HEK293T (cell line): ENCODE measurements around the gene HMBS.

Source experiments
- CTCF ChIA-PET: fragments of 350-600 bp; formaldehyde crosslinking; extraction: SDS; loops from one replicate; lab custom pipeline; 2021; ENCODE audit warnings: antibody characterized with exemption, inconsistent platforms; lab: Yijun Ruan, JAX
- POLR2A ChIA-PET: fragments of 350-600 bp; formaldehyde crosslinking; extraction: SDS; loops from one replicate; lab custom pipeline; 2020; ENCODE audit warnings: antibody characterized with exemption, inconsistent platforms; lab: Yijun Ruan, JAX
- DNase-seq: peaks from one replicate; pipeline ENCODE4 v3.0.0; 2012; ENCODE audit warnings: mixed read lengths; ENCODE audit errors: extremely low spot score
- ARNT ChIP-seq: fragments of 450-650 bp; IDR thresholded peaks from 2 replicates; pipeline ENCODE4 v1.6.1; 2017; ENCODE audit warnings: mild to moderate bottlenecking
- BHLHE40 ChIP-seq: fragments of 450-650 bp; IDR thresholded peaks from 2 replicates; pipeline ENCODE4 v1.6.1; 2016; ENCODE audit warnings: mild to moderate bottlenecking, moderate library complexity, borderline replicate concordance
- CTBP1 ChIP-seq: fragments of 450-650 bp; IDR thresholded peaks from 2 replicates; pipeline ENCODE4 v1.6.1; 2016; ENCODE audit warnings: borderline replicate concordance
- ELF4 ChIP-seq: fragments of 450-650 bp; IDR thresholded peaks from 2 replicates; pipeline ENCODE4 v1.6.1; 2017; ENCODE audit warnings: antibody characterized with exemption
- FOXA1 ChIP-seq: fragments of 450-650 bp; IDR thresholded peaks from 2 replicates; pipeline ENCODE4 v1.6.1; 2016; ENCODE audit warnings: mild to moderate bottlenecking
- FOXK2 ChIP-seq: fragments of 450-650 bp; IDR thresholded peaks from 2 replicates; pipeline ENCODE4 v1.6.1; 2016; ENCODE audit warnings: mild to moderate bottlenecking
- FOXM1 ChIP-seq: fragments of 450-650 bp; IDR thresholded peaks from 2 replicates; pipeline ENCODE4 v1.6.1; 2017; ENCODE audit warnings: mild to moderate bottlenecking, borderline replicate concordance
- HDGF ChIP-seq: fragments of 450-650 bp; IDR thresholded peaks from 2 replicates; pipeline ENCODE4 v1.6.1; 2017; ENCODE audit warnings: antibody characterized with exemption, borderline replicate concordance
- L3MBTL2 ChIP-seq: fragments of 450-650 bp; conservative IDR thresholded peaks from 2 replicates; pipeline ENCODE4 v1.6.1; 2016; ENCODE audit warnings: mild to moderate bottlenecking
- LEF1 ChIP-seq: fragments of 450-650 bp; IDR thresholded peaks from 2 replicates; pipeline ENCODE4 v1.6.1; 2017; ENCODE audit warnings: mild to moderate bottlenecking, borderline replicate concordance
- NFRKB ChIP-seq: fragments of 450-650 bp; IDR thresholded peaks from 2 replicates; pipeline ENCODE4 v1.6.1; 2016; ENCODE audit warnings: mild to moderate bottlenecking, moderate library complexity
- SP1 ChIP-seq: fragments of 450-650 bp; IDR thresholded peaks from 2 replicates; pipeline ENCODE4 v1.6.1; 2017
- SUZ12 ChIP-seq: fragments of 450-650 bp; IDR thresholded peaks from 2 replicates; pipeline ENCODE4 v1.6.1; 2016; ENCODE audit warnings: mild to moderate bottlenecking
- TARDBP ChIP-seq: fragments of 450-650 bp; IDR thresholded peaks from 2 replicates; pipeline ENCODE4 v1.6.1; 2016
- ZNF384 ChIP-seq: fragments of 450-650 bp; IDR thresholded peaks from 2 replicates; pipeline ENCODE4 v1.6.1; 2016
- TF ChIP-seq, protein P1 (sequence below): fragments of 450-650 bp; IDR thresholded peaks from 2 replicates; pipeline ENCODE4 v1.6.1; 2016

HMBS gene

DNA sequence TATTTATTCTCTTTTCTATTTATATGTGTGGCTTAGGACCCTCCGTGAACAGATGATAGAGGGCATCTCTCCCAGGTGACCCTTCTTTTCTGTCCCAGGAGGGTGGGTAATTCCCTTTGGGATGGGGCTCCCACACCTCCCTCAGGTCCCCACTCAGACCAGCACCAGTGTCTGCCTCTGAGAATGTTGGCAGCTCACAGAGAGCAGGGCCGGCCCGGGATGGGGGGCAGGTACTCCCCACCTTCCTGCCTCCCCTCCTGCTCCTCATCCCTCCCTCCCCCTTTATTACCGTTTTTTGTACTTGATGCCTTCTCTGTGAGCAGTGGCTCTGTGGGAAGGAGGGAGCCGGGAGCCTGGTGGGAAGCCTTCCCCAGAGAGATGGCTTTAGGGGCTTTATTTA is 31.9 kb downstream of the HMBS start:
- no peak for DNase-seq
- POLR2A ChIA-PET = interaction anchor here (2.6 kb wide), 1 partner anchor 10 kb away, joined by 12 read pairs; the partner anchor contains the start of gene C2CD2L
- TF ChIP-seq ARNT = no peak
- no peak for TF ChIP-seq CTBP1
- no peak for TF ChIP-seq HDGF
- no peak for TF ChIP-seq LEF1
- TF ChIP-seq SP1 = no peak
- TF ChIP-seq TARDBP = no peak
- no peak for TF ChIP-seq FOXM1
- no peak for TF ChIP-seq SUZ12
- no peak for TF ChIP-seq L3MBTL2
- no peak for TF ChIP-seq FOXA1
- TF ChIP-seq BHLHE40 = no peak
- TF ChIP-seq, protein P1, sequence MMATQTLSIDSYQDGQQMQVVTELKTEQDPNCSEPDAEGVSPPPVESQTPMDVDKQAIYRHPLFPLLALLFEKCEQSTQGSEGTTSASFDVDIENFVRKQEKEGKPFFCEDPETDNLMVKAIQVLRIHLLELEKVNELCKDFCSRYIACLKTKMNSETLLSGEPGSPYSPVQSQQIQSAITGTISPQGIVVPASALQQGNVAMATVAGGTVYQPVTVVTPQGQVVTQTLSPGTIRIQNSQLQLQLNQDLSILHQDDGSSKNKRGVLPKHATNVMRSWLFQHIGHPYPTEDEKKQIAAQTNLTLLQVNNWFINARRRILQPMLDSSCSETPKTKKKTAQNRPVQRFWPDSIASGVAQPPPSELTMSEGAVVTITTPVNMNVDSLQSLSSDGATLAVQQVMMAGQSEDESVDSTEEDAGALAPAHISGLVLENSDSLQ = no peak
- TF ChIP-seq ZNF384 = no peak
- no peak for TF ChIP-seq FOXK2
- no peak for TF ChIP-seq ELF4
- TF ChIP-seq NFRKB = no peak
- CTCF ChIA-PET = no interaction called here

DNA sequence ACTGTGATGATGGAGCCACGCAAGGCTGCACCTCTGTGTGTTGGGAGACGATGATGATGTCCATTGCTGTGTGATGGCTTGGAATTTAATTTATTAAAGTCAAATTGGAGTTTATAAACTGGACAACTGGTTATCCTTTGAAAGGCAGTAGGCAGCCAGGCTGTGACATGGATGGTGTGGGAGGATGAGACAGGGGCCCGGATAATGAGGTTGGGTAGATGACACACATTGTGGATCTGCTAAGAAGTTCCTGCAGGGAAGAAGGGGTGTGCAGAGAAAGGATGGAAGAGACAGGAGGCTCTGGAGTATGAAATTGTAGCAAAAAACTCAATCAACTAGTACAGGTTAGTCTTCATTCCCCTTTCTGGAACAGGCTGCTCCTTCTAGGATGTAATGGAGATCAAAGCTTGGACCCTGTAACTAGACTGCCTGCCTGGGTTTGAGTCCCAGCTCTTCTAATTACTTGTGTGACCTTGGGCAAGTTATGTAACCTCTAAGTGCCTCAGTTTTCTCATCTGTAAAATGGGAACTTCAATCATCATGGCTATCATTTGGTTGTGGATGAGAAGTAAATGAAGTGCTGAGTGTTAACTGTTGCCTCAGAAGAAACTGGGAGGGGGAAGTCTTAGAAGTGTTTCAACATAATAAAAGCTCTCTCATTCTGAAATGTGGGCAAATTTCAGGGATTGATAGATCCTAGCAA is 32.5 kb downstream of the HMBS start:
- ChIA-PET CTCF (no interaction called here), POLR2A (interaction anchor here (2.6 kb wide), 1 partner anchor 10 kb away, joined by 12 read pairs; the partner anchor contains the start of gene C2CD2L)
- TF ChIP-seq CTBP1 (no peak), ARNT (no peak), HDGF (no peak), TARDBP (no peak), L3MBTL2 (no peak), SP1 (no peak), ZNF384 (no peak), NFRKB (no peak), FOXA1 (no peak), LEF1 (no peak), SUZ12 (no peak), BHLHE40 (no peak), ELF4 (no peak), FOXK2 (no peak), FOXM1 (no peak)
- TF ChIP-seq, protein P1 = no peak
- DNase-seq = no peak

DNA sequence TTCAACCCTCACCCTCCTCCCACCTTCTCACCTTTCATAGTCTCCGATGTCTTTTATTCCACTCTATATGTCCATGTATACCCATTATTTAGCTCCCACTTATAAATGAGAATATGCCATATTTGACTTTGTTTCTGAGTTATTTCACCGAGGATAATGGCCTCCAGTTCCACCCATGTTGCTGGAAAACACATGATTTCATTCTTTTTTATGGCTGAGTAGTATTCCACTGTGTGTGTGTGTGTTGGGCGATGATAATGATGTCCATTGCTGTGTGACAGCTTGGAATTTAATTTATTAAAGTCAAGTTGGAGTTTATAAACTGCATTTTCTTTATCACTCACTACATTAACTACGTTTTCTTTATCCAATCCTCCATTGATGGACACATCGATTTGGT is 33.5 kb downstream of the HMBS start:
- no peak for DNase-seq
- TF ChIP-seq TARDBP = no peak
- no peak for TF ChIP-seq CTBP1
- TF ChIP-seq ARNT = no peak
- no peak for TF ChIP-seq SP1
- TF ChIP-seq, protein P1 = no peak
- no peak for TF ChIP-seq ZNF384
- ChIA-PET CTCF (no interaction called here), POLR2A (interaction anchor here (1.1 kb wide), 1 partner anchor 11 kb away, joined by 4 read pairs; the partner anchor contains the start of gene C2CD2L)

DNA sequence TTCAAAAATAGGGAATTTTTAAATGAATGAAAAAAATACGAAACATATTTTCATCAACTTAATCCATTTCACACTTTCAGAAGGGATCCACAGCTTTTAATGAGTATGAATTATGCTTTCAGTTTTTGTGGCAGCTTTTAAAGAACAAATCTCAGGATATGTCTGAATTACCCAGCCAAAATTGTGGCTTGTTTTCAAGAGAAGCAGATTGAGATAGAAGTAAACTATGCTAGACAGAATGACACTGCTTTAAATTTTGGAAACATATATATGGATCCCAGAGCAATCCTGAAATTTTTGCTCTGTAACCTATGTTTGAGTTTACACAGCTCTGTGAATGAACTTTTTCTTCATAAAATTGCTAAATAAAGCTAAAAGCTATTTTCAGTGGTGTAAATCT is 34.3 kb downstream of the HMBS start:
- ChIA-PET POLR2A (interaction anchor here (0.7 to 1.7 kb wide), 3 partner anchors 10 to 17 kb away, joined by 3 to 4 read pairs (median 4); partner anchors contain the start of gene C2CD2L), CTCF (no interaction called here)
- no peak for TF ChIP-seq ZNF384
- no peak for TF ChIP-seq BHLHE40
- TF ChIP-seq, protein P1 = no peak
- no peak for TF ChIP-seq NFRKB
- no peak for TF ChIP-seq FOXA1
- no peak for TF ChIP-seq CTBP1
- DNase-seq = no peak

DNA sequence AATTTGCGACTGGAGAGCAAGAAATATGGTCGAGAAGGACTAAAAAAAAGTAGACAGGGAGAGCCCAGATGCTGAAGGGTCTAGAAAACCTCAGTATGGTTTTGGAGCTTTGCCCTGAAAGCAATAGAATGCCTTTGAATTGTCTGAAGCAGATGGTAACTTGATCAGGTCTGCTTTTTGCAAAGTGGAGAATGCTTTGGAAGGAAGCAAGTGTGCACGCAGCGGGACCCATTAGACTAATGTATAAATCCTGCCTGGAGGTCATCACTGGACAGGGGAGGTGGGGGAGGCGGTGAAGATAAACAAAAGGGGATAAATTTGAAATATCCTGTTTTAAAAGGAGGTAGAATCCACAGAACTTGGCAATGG is 35.9 kb downstream of the HMBS start:
- POLR2A ChIA-PET = interaction anchor here (0.7 to 3.6 kb wide), 12 partner anchors 10 to 218 kb away, joined by 3 to 67 read pairs (median 4); partner anchors contain the start of genes ABCG4, C2CD2L, DPAGT1 and HMBS
- TF ChIP-seq LEF1 = no peak
- TF ChIP-seq, protein P1 = peak; percentile 42; the same call in 1 of the 2 replicates
- CTCF ChIA-PET = interaction anchor here (0.6 to 1.4 kb wide), 2 partner anchors 14 to 186 kb away, joined by 3 to 4 read pairs; partner anchors contain the start of gene C2CD2L
- DNase-seq = peak; percentile 45
